H9 (cell line): ENCODE data around the gene PCDHAC1. TPM values are rescaled to one million over a fixed set of nuclear protein-coding genes. Genes with fewer than 3 reads are reported as not detected.

Experiments used
- DNase-seq: peaks from one replicate; pipeline ENCODE4 v3.0.0-alpha.2; 2017
- H2AFZ ChIP-seq: one replicate; pipeline ENCODE4 v1.6.1; 2013; ENCODE audit warnings: mild to moderate bottlenecking, low read length, control low read depth, moderate library complexity
- H2AK5ac ChIP-seq: 2 replicates; pipeline ENCODE4 v1.6.1; 2013; ENCODE audit warnings: low read length, control low read depth, mixed read lengths; ENCODE audit not compliant: insufficient read length
- H2BK120ac ChIP-seq: one replicate; pipeline ENCODE4 v1.6.1; 2013; ENCODE audit warnings: low read depth, mild to moderate bottlenecking, low read length, control low read depth, inconsistent platforms; ENCODE audit not compliant: poor library complexity, severe bottlenecking
- H2BK12ac ChIP-seq: 2 replicates; pipeline ENCODE4 v1.6.1; 2013; ENCODE audit warnings: low read length, control low read depth, mixed read lengths, low read depth; ENCODE audit not compliant: insufficient read length
- H2BK15ac ChIP-seq: 2 replicates; pipeline ENCODE4 v1.6.1; 2013; ENCODE audit warnings: low read depth, low read length, control low read depth
- H2BK20ac ChIP-seq: one replicate; pipeline ENCODE4 v1.6.1; 2013; ENCODE audit warnings: low read depth, mild to moderate bottlenecking, low read length, control low read depth, inconsistent platforms; ENCODE audit not compliant: poor library complexity, severe bottlenecking
- H2BK5ac ChIP-seq: 2 replicates; pipeline ENCODE4 v1.6.1; 2013; ENCODE audit warnings: low read length, control low read depth, mixed read lengths; ENCODE audit not compliant: insufficient read length
- H3K14ac ChIP-seq: 2 replicates; pipeline ENCODE4 v1.6.1; 2013; ENCODE audit warnings: low read length, control low read depth; ENCODE audit not compliant: insufficient read depth
- H3K18ac ChIP-seq: 2 replicates; pipeline ENCODE4 v1.6.1; 2013; ENCODE audit warnings: low read depth, mild to moderate bottlenecking, mixed read lengths, low read length, control low read depth; ENCODE audit not compliant: insufficient read length
- H3K23ac ChIP-seq: 2 replicates; pipeline ENCODE4 v1.6.1; 2013; ENCODE audit warnings: low read length, control low read depth, mixed read lengths, low read depth; ENCODE audit not compliant: insufficient read length
- H3K23me2 ChIP-seq: 2 replicates; pipeline ENCODE4 v1.6.1; 2013; ENCODE audit warnings: low read depth, mild to moderate bottlenecking, mixed read lengths, low read length, control low read depth; ENCODE audit not compliant: insufficient read length, poor library complexity, severe bottlenecking
- H3K27ac ChIP-seq: 2 replicates; pipeline ENCODE4 v1.5.1; 2013; ENCODE audit warnings: low read length, control low read depth, mixed read lengths, low read depth; ENCODE audit not compliant: insufficient read length
- H3K27me3 ChIP-seq: 2 replicates; pipeline ENCODE4 v1.6.1; 2013; ENCODE audit warnings: low read length, control low read depth, inconsistent platforms; ENCODE audit not compliant: insufficient read depth
- H3K4ac ChIP-seq: 2 replicates; pipeline ENCODE4 v1.6.1; 2013; ENCODE audit warnings: low read depth, mild to moderate bottlenecking, control low read depth, inconsistent platforms, low read length, moderate library complexity
- H3K4me1 ChIP-seq: 2 replicates; pipeline ENCODE4 v1.6.1; 2013; ENCODE audit warnings: low read length, control low read depth, inconsistent platforms; ENCODE audit not compliant: insufficient read depth
- H3K4me2 ChIP-seq: 2 replicates; pipeline ENCODE4 v1.6.1; 2013; ENCODE audit warnings: low read length, control low read depth, mixed read lengths; ENCODE audit not compliant: insufficient read length, insufficient read depth
- H3K56ac ChIP-seq: 2 replicates; pipeline ENCODE4 v1.6.1; 2013; ENCODE audit warnings: low read depth, mild to moderate bottlenecking, mixed read lengths, low read length, control low read depth; ENCODE audit not compliant: insufficient read length
- H3K79me1 ChIP-seq: 2 replicates; pipeline ENCODE4 v1.6.1; 2013; ENCODE audit warnings: low read depth, mild to moderate bottlenecking, moderate library complexity, low read length, control low read depth, inconsistent platforms; ENCODE audit not compliant: insufficient read depth, poor library complexity, severe bottlenecking
- H3K79me2 ChIP-seq: 2 replicates; pipeline ENCODE4 v1.6.1; 2013; ENCODE audit warnings: low read length, control low read depth, inconsistent platforms; ENCODE audit not compliant: insufficient read depth
- H3K9ac ChIP-seq: 2 replicates; pipeline ENCODE4 v1.6.1; 2013; ENCODE audit warnings: low read length, control low read depth, mixed read lengths; ENCODE audit not compliant: insufficient read length; ENCODE audit errors: extremely low read depth
- H3K9me3 ChIP-seq: one replicate; pipeline ENCODE4 v1.6.1; 2013; ENCODE audit warnings: low read depth, low read length, inconsistent platforms; ENCODE audit not compliant: control insufficient read depth
- H3T11ph ChIP-seq: one replicate; pipeline ENCODE4 v1.6.1; 2013; ENCODE audit warnings: mild to moderate bottlenecking, low read length, control low read depth, inconsistent platforms
- H4K20me1 ChIP-seq: one replicate; pipeline ENCODE4 v1.6.1; 2013; ENCODE audit not compliant: control insufficient read depth, insufficient read length, insufficient read depth
- H4K5ac ChIP-seq: 2 replicates; pipeline ENCODE4 v1.6.1; 2013; ENCODE audit warnings: low read depth, mild to moderate bottlenecking, mixed read lengths, low read length, control low read depth; ENCODE audit not compliant: insufficient read length
- H4K8ac ChIP-seq: replicated peaks from 2 replicates; pipeline ENCODE4 v1.6.1; 2013; ENCODE audit warnings: low read length, control low read depth, mixed read lengths, low read depth; ENCODE audit not compliant: insufficient read length
- H4K91ac ChIP-seq: 2 replicates; pipeline ENCODE4 v1.6.1; 2013; ENCODE audit warnings: low read depth, mild to moderate bottlenecking, moderate library complexity, mixed read lengths, low read length, control low read depth; ENCODE audit not compliant: insufficient read length
- H3K27ac Mint-ChIP-seq, 3 experiments: 2 replicates in 2 of 3; 3 replicates in 1 of 3; pipeline ENCODE4 v1.8.0; 2020 to 2021; ENCODE audit warnings: mixed read lengths in 3 of 3, mild to moderate bottlenecking in 1 of 3, moderate library complexity in 1 of 3
- H3K27me3 Mint-ChIP-seq: 2 replicates; pipeline ENCODE4 v1.8.0; 2021; ENCODE audit warnings: low read depth, mild to moderate bottlenecking, moderate library complexity, mixed read lengths
- H3K36me3 Mint-ChIP-seq, 3 experiments: 2 replicates in 2 of 3; 3 replicates in 1 of 3; pipeline ENCODE4 v1.8.0; 2020 to 2021; ENCODE audit warnings: low read depth in 3 of 3, mixed read lengths in 3 of 3; ENCODE audit not compliant: insufficient read depth in 1 of 3
- H3K4me1 Mint-ChIP-seq, 2 experiments: 2 replicates each; pipeline ENCODE4 v1.8.0; 2020; ENCODE audit warnings: mixed read lengths in 2 of 2
- H3K4me3 Mint-ChIP-seq, 2 experiments: 2 replicates in 1 of 2; 3 replicates in 1 of 2; pipeline ENCODE4 v1.8.0; 2020 to 2021; ENCODE audit warnings: mild to moderate bottlenecking in 2 of 2, mixed read lengths in 2 of 2, moderate library complexity in 1 of 2
- H3K9me3 Mint-ChIP-seq, 2 experiments: 2 replicates in 1 of 2; 3 replicates in 1 of 2; pipeline ENCODE4 v1.8.0; 2020; ENCODE audit warnings: mild to moderate bottlenecking in 2 of 2, mixed read lengths in 2 of 2, moderate library complexity in 1 of 2
- WGBS: extraction: QIAGEN DNeasy Blood & Tissue Kit; methylation state at CpG from one replicate; pipeline ENCODE4 v1.1.7; 2013; ENCODE audit warnings: missing lambda C conversion rate, low lambda C conversion rate, mixed read lengths; ENCODE audit not compliant: insufficient read length; ENCODE audit errors: extremely low coverage; 5-methylcytosine and 5-hydroxymethylcytosine counted together
- total RNA-seq: library from RNA; stranded (reverse); gene quantifications from 2 replicates; pipeline ENCODE4 v1.2.1, GENCODE V29; 2021
- TF ChIP-seq, protein P1 (sequence below): fragments of 200-600 bp; sonication (generic); conservative IDR thresholded peaks from 3 replicates; pipeline ENCODE4 v1.8.0; 2021; ENCODE audit warnings: antibody characterized with exemption, mild to moderate bottlenecking

Gene PCDHAC1
- total RNA-seq, 1 experiment from 2014 or later = 8.7 TPM

DNA sequence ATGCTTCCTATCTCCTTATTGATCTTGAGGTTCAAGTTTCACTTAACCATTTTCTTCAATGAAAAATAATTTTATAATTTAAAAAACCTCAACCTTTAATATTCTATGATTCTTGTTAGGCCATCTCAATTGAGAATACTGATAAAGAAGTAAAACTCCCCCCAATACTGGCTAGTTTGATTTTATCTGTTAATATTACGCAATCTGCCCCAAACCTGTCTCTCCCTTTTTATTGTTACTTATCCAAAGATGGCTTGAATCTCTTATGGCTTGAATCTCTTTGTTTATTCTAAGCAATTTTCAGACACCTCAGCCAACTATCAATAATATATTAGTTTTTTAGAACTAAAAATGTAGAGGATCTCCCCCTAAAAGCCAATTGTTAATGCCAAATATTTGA lies 36.1 kb downstream of the PCDHAC1 start:
- H3K14ac ChIP-seq = no peak overlapping the region
- Mint-ChIP-seq H3K36me3 (no peaks in the 10 kb centered on the region), H3K27ac (no peak overlapping the region), H3K4me1 (peaks cover 19 to 21% of the 10 kb centered on the region in 2 experiments), H3K4me3 (no peak overlapping the region), H3K9me3 (no peaks in the 10 kb centered on the region), H3K27me3 (peaks cover 22% of the 10 kb centered on the region)
- no peak overlapping the region for H2AFZ ChIP-seq
- no peak overlapping the region for H3K9ac ChIP-seq
- H3K18ac ChIP-seq = no peak overlapping the region
- no peak overlapping the region for H3K23ac ChIP-seq
- H3K79me2 ChIP-seq = no peaks in the 10 kb centered on the region
- H2BK120ac ChIP-seq = no peak overlapping the region
- no peak for DNase-seq
- no CpG with 5 or more reads among the region's 1 CpG for WGBS
- H3K4me2 ChIP-seq = no peak overlapping the region
- TF ChIP-seq, protein P1, sequence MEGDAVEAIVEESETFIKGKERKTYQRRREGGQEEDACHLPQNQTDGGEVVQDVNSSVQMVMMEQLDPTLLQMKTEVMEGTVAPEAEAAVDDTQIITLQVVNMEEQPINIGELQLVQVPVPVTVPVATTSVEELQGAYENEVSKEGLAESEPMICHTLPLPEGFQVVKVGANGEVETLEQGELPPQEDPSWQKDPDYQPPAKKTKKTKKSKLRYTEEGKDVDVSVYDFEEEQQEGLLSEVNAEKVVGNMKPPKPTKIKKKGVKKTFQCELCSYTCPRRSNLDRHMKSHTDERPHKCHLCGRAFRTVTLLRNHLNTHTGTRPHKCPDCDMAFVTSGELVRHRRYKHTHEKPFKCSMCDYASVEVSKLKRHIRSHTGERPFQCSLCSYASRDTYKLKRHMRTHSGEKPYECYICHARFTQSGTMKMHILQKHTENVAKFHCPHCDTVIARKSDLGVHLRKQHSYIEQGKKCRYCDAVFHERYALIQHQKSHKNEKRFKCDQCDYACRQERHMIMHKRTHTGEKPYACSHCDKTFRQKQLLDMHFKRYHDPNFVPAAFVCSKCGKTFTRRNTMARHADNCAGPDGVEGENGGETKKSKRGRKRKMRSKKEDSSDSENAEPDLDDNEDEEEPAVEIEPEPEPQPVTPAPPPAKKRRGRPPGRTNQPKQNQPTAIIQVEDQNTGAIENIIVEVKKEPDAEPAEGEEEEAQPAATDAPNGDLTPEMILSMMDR = no peak
- no peak overlapping the region for H2BK5ac ChIP-seq
- H3K27me3 ChIP-seq = no peaks in the 10 kb centered on the region; the same call in 1 of the 2 replicates
- H4K91ac ChIP-seq = no peak overlapping the region
- no peak overlapping the region for H3T11ph ChIP-seq
- no peak overlapping the region for H3K56ac ChIP-seq
- no peak overlapping the region for H2BK15ac ChIP-seq
- no peak overlapping the region for H3K27ac ChIP-seq
- no peak overlapping the region for H4K8ac ChIP-seq
- no peak overlapping the region for H4K5ac ChIP-seq
- peaks cover 3% of the 10 kb centered on the region; the same call in 1 of the 2 replicates for H3K4me1 ChIP-seq
- H3K9me3 ChIP-seq = no peaks in the 10 kb centered on the region
- peaks cover 11% of the 10 kb centered on the region for H3K23me2 ChIP-seq
- H3K4ac ChIP-seq = no peak overlapping the region
- H2BK20ac ChIP-seq = no peak overlapping the region
- no peak overlapping the region for H2AK5ac ChIP-seq
- no peak overlapping the region for H2BK12ac ChIP-seq
- no peaks in the 10 kb centered on the region for H4K20me1 ChIP-seq
- no peaks in the 10 kb centered on the region for H3K79me1 ChIP-seq
